Measurements from ENCODE around the gene THAP12.
"Not testable (repeated sequence)": the region's sequence is repeated elsewhere in the genome, so short reads cannot be mapped to it uniquely, and the experiment has no call there.

THAP12 gene

GRCh38 chr11:76319798-76320197 lies 61.1 kb downstream of the THAP12 start:
- not testable (repeated sequence) for H3K36me3 ChIP-seq (ENCODE audit: insufficient read depth, low read length)
- peaks cover 50% of the 10 kb centered on the region for H3K27me3 ChIP-seq (ENCODE audit: insufficient read depth, low read length)

GRCh38 chr11:76318744-76319384 lies 62.1 kb downstream of the THAP12 start:
- H3K9me3 ChIP-seq (ENCODE audit: low read length) = no peaks in the 10 kb centered on the region
- no peaks in the 10 kb centered on the region for H3K36me3 ChIP-seq (ENCODE audit: insufficient read depth, low read length)
- H3K4me1 ChIP-seq (ENCODE audit: insufficient read depth, low read length) = no peaks in the 10 kb centered on the region
- H3K4me3 ChIP-seq (ENCODE audit: low read length) = no peak overlapping the region
- no peak overlapping the region for H2AFZ ChIP-seq (ENCODE audit: low read depth, low read length)
- H3K27me3 ChIP-seq (ENCODE audit: insufficient read depth, low read length) = peaks cover 59% of the 10 kb centered on the region

More at GRCh38 chr11:76319798-76320197, 61.1 kb downstream of the THAP12 start:
- H2AFZ ChIP-seq (ENCODE audit: low read depth, low read length); H3K4me3 ChIP-seq (ENCODE audit: low read length); H3K4me1 ChIP-seq (ENCODE audit: insufficient read depth, low read length); H3K9me3 ChIP-seq (ENCODE audit: low read length): not testable (repeated sequence)

- peaks cover 59% of the 10 kb centered on the region for H3K27me3 ChIP-seq (ENCODE audit: insufficient read depth, low read length)
Observed at GRCh38 chr11:76317296-76317695, 63.6 kb downstream of the THAP12 start.

GRCh38 chr11:76316726-76317125 lies 64.2 kb downstream of the THAP12 start:
- Histone ChIP-seq H3K4me3 (ENCODE audit: low read length) (no peak overlapping the region), H3K4me1 (ENCODE audit: insufficient read depth, low read length) (no peaks in the 10 kb centered on the region), H3K27me3 (ENCODE audit: insufficient read depth, low read length) (peaks cover 58% of the 10 kb centered on the region), H3K36me3 (ENCODE audit: insufficient read depth, low read length) (no peaks in the 10 kb centered on the region), H3K9me3 (ENCODE audit: low read length) (no peaks in the 10 kb centered on the region), H2AFZ (ENCODE audit: low read depth, low read length) (no peak overlapping the region)

More at GRCh38 chr11:76317296-76317695, 63.6 kb downstream of the THAP12 start:
- H3K4me3 ChIP-seq (ENCODE audit: low read length) = no peak overlapping the region
- H3K4me1 ChIP-seq (ENCODE audit: insufficient read depth, low read length) = no peaks in the 10 kb centered on the region
- H3K9me3 ChIP-seq (ENCODE audit: low read length) = no peaks in the 10 kb centered on the region
- H2AFZ ChIP-seq (ENCODE audit: low read depth, low read length) = no peak overlapping the region
- no peaks in the 10 kb centered on the region for H3K36me3 ChIP-seq (ENCODE audit: insufficient read depth, low read length)

GRCh38 chr11:76315182-76315853 lies 65.6 kb downstream of the THAP12 start:
- no peaks in the 10 kb centered on the region for H3K9me3 ChIP-seq (ENCODE audit: low read length)
- no peaks in the 10 kb centered on the region for H3K36me3 ChIP-seq (ENCODE audit: insufficient read depth, low read length)
- H3K27me3 ChIP-seq (ENCODE audit: insufficient read depth, low read length) = peaks cover 51% of the 10 kb centered on the region
- no peak overlapping the region for H3K4me3 ChIP-seq (ENCODE audit: low read length)
- H2AFZ ChIP-seq (ENCODE audit: low read depth, low read length) = no peak overlapping the region
- no peaks in the 10 kb centered on the region for H3K4me1 ChIP-seq (ENCODE audit: insufficient read depth, low read length)

- peaks cover 47% of the 10 kb centered on the region for H3K27me3 ChIP-seq (ENCODE audit: insufficient read depth, low read length)
- no peaks in the 10 kb centered on the region for H3K36me3 ChIP-seq (ENCODE audit: insufficient read depth, low read length)
- no peak overlapping the region for H2AFZ ChIP-seq (ENCODE audit: low read depth, low read length)
- H3K9me3 ChIP-seq (ENCODE audit: low read length) = no peaks in the 10 kb centered on the region
- no peaks in the 10 kb centered on the region for H3K4me1 ChIP-seq (ENCODE audit: insufficient read depth, low read length)
- H3K4me3 ChIP-seq (ENCODE audit: low read length) = no peak overlapping the region
Observed at GRCh38 chr11:76314741-76315090, 66.2 kb downstream of the THAP12 start.

- no peak overlapping the region for H2AFZ ChIP-seq (ENCODE audit: low read depth, low read length)
- no peaks in the 10 kb centered on the region for H3K9me3 ChIP-seq (ENCODE audit: low read length)
- no peak overlapping the region for H3K4me3 ChIP-seq (ENCODE audit: low read length)
- no peaks in the 10 kb centered on the region for H3K36me3 ChIP-seq (ENCODE audit: insufficient read depth, low read length)
- H3K4me1 ChIP-seq (ENCODE audit: insufficient read depth, low read length) = no peaks in the 10 kb centered on the region
- peaks cover 51% of the 10 kb centered on the region for H3K27me3 ChIP-seq (ENCODE audit: insufficient read depth, low read length)
Observed at GRCh38 chr11:76313913-76314740, 66.8 kb downstream of the THAP12 start.

GRCh38 chr11:76313271-76313670 lies 67.7 kb downstream of the THAP12 start:
- H3K36me3 ChIP-seq (ENCODE audit: insufficient read depth, low read length) = no peaks in the 10 kb centered on the region
- H3K27me3 ChIP-seq (ENCODE audit: insufficient read depth, low read length) = peaks cover 51% of the 10 kb centered on the region
- H2AFZ ChIP-seq (ENCODE audit: low read depth, low read length) = no peak overlapping the region
- no peaks in the 10 kb centered on the region for H3K9me3 ChIP-seq (ENCODE audit: low read length)
- H3K4me1 ChIP-seq (ENCODE audit: insufficient read depth, low read length) = no peaks in the 10 kb centered on the region
- no peak overlapping the region for H3K4me3 ChIP-seq (ENCODE audit: low read length)

GRCh38 chr11:76310832-76311595 lies 69.9 kb downstream of the THAP12 start:
- Histone ChIP-seq H3K4me3 (ENCODE audit: low read length) (no peak overlapping the region), H3K27me3 (ENCODE audit: insufficient read depth, low read length) (peaks cover 43% of the 10 kb centered on the region), H3K36me3 (ENCODE audit: insufficient read depth, low read length) (no peaks in the 10 kb centered on the region), H3K9me3 (ENCODE audit: low read length) (no peaks in the 10 kb centered on the region), H2AFZ (ENCODE audit: low read depth, low read length) (no peak overlapping the region), H3K4me1 (ENCODE audit: insufficient read depth, low read length) (no peaks in the 10 kb centered on the region)

- Histone ChIP-seq H3K36me3 (ENCODE audit: insufficient read depth, low read length) (no peaks in the 10 kb centered on the region), H3K4me1 (ENCODE audit: insufficient read depth, low read length) (no peaks in the 10 kb centered on the region), H3K9me3 (ENCODE audit: low read length) (no peaks in the 10 kb centered on the region), H3K4me3 (ENCODE audit: low read length) (no peak overlapping the region), H3K27me3 (ENCODE audit: insufficient read depth, low read length) (peaks cover 19% of the 10 kb centered on the region), H2AFZ (ENCODE audit: low read depth, low read length) (no peak overlapping the region)
Observed at GRCh38 chr11:76307978-76308747, 72.8 kb downstream of the THAP12 start.

GRCh38 chr11:76307396-76307795 lies 73.5 kb downstream of the THAP12 start:
- no peak overlapping the region for H2AFZ ChIP-seq (ENCODE audit: low read depth, low read length)
- H3K36me3 ChIP-seq (ENCODE audit: insufficient read depth, low read length) = no peaks in the 10 kb centered on the region
- no peaks in the 10 kb centered on the region for H3K9me3 ChIP-seq (ENCODE audit: low read length)
- no peaks in the 10 kb centered on the region for H3K4me1 ChIP-seq (ENCODE audit: insufficient read depth, low read length)
- no peak overlapping the region for H3K4me3 ChIP-seq (ENCODE audit: low read length)
- H3K27me3 ChIP-seq (ENCODE audit: insufficient read depth, low read length) = peaks cover 12% of the 10 kb centered on the region

- Histone ChIP-seq H3K9me3 (ENCODE audit: low read length) (no peaks in the 10 kb centered on the region), H2AFZ (ENCODE audit: low read depth, low read length) (no peak overlapping the region), H3K27me3 (ENCODE audit: insufficient read depth, low read length) (peaks cover 7% of the 10 kb centered on the region), H3K4me3 (ENCODE audit: low read length) (no peak overlapping the region), H3K4me1 (ENCODE audit: insufficient read depth, low read length) (no peaks in the 10 kb centered on the region), H3K36me3 (ENCODE audit: insufficient read depth, low read length) (no peaks in the 10 kb centered on the region)
Observed at GRCh38 chr11:76303399-76303798, 77.5 kb downstream of the THAP12 start.

All from neuron (in vitro differentiated cells).